HepG2 (cell line): ENCODE measurements around the gene GLT1D1. TPM values are rescaled to one million over a fixed set of nuclear protein-coding genes. Genes with fewer than 3 reads are reported as not detected.
A peak's percentile ranks its signal among the peaks of the same experiment; 100 is the strongest.

Experiments
- CENPT ChIP-seq: sonication (generic); formaldehyde crosslinking; IDR thresholded peaks from 2 replicates; pipeline ENCODE4 v1.8.0; 2022; ENCODE audit warnings: low read depth, mild to moderate bottlenecking, moderate library complexity, missing genetic modification reagents
- KDM2A ChIP-seq: sonication (generic); formaldehyde crosslinking; IDR thresholded peaks from 2 replicates; pipeline ENCODE4 v1.4.0; 2020; ENCODE audit warnings: low read depth, missing genetic modification reagents, borderline replicate concordance
- KDM4B ChIP-seq: sonication (generic); formaldehyde crosslinking; IDR thresholded peaks from 2 replicates; pipeline ENCODE4 v1.4.0; 2020; ENCODE audit warnings: missing genetic modification reagents
- LCORL ChIP-seq, 2 experiments: fragments of 450-650 bp in 1 of 2; sonication (generic) in 1 of 2; formaldehyde crosslinking in 1 of 2; IDR thresholded peaks; 2 replicates each; pipeline versions ENCODE4 v1.5.0 to v1.6.1; 2017 to 2020; ENCODE audit warnings: antibody characterized with exemption in 1 of 2, missing genetic modification reagents in 1 of 2
- RBFOX2 ChIP-seq: fragments of 200-400 bp; formaldehyde crosslinking; IDR thresholded peaks from 2 replicates; pipeline ENCODE4 v1.6.1; 2017; ENCODE audit warnings: low read depth, mild to moderate bottlenecking, low read length
- RXRB ChIP-seq: IDR thresholded peaks from 2 replicates; pipeline ENCODE4 v1.6.1; 2016; ENCODE audit warnings: borderline replicate concordance, missing genetic modification reagents, missing compliant biosample characterization
- ZMYM4 ChIP-seq: sonication (generic); formaldehyde crosslinking; IDR thresholded peaks from 2 replicates; pipeline ENCODE4 v1.8.1; 2023; ENCODE audit warnings: mild to moderate bottlenecking, missing genetic modification reagents
- ZNF235 ChIP-seq: sonication (generic); formaldehyde crosslinking; IDR thresholded peaks from 2 replicates; pipeline ENCODE4 v1.8.1; 2023; ENCODE audit warnings: mild to moderate bottlenecking, missing genetic modification reagents, borderline replicate concordance
- ZNF253 ChIP-seq: sonication (generic); formaldehyde crosslinking; IDR thresholded peaks from 2 replicates; pipeline ENCODE4 v1.8.0; 2022; ENCODE audit warnings: mild to moderate bottlenecking, missing genetic modification reagents, borderline replicate concordance
- ZNF670 ChIP-seq: sonication (generic); formaldehyde crosslinking; IDR thresholded peaks from 2 replicates; pipeline ENCODE4 v1.8.0; 2022; ENCODE audit warnings: mild to moderate bottlenecking, missing genetic modification reagents, borderline replicate concordance
- polyA plus RNA-seq, 8 experiments: library from polyadenylated mRNA; depleted of rRNA in 3 of 8; stranded (reverse) in 7 of 8; unstranded in 1 of 8; fragments of >200 nt; fragmentation: Illumina TruSeq in 4 of 8; extraction: Trizol in 4 of 8; gene quantifications; 2 replicates each; pipeline versions ENCODE4 v1.2.1 to v1.2.3, GENCODE V29; 2011 to 2016; ENCODE audit warnings: low read depth in 4 of 8, missing spikeins in 1 of 8, mixed read lengths in 1 of 8; ENCODE audit not compliant: insufficient read depth in 1 of 8
- total RNA-seq, 5 experiments: library from RNA; depleted of rRNA; stranded (reverse); fragments of >200 nt; fragmentation: Illumina TruSeq; extraction: Trizol; gene quantifications; 2 replicates each; pipeline ENCODE4 v1.2.3, GENCODE V29; 2016; ENCODE audit warnings: low read depth in 1 of 5
- TF ChIP-seq, protein P1 (sequence below), 2 experiments: IDR thresholded peaks; 2 replicates each; pipeline ENCODE4 v1.6.1; 2011 to 2012; ENCODE audit warnings: low read length in 2 of 2, borderline replicate concordance in 1 of 2, low read depth in 1 of 2, mild to moderate bottlenecking in 1 of 2, moderate library complexity in 1 of 2
- TF ChIP-seq, protein P2 (sequence below): IDR thresholded peaks from 2 replicates; pipeline ENCODE4 v1.6.1; 2016; ENCODE audit warnings: missing compliant biosample characterization, missing genetic modification reagents, borderline replicate concordance
- TF ChIP-seq, protein P3 (sequence below): sonication (generic); formaldehyde crosslinking; IDR thresholded peaks from 2 replicates; pipeline ENCODE4 v1.5.0; 2020; ENCODE audit warnings: missing genetic modification reagents, mild to moderate bottlenecking, borderline replicate concordance
- TF ChIP-seq, protein P4 (sequence below): sonication (generic); formaldehyde crosslinking; IDR thresholded peaks from 2 replicates; pipeline ENCODE4 v1.5.1; 2020; ENCODE audit warnings: mild to moderate bottlenecking, missing genetic modification reagents, borderline replicate concordance
- TF ChIP-seq, protein P5 (sequence below): sonication (generic); formaldehyde crosslinking; conservative IDR thresholded peaks from 2 replicates; pipeline ENCODE4 v1.4.0; 2020; ENCODE audit warnings: missing genetic modification reagents

The GLT1D1 gene
- total and polyA plus RNA-seq, 2 of the 13 experiments (the other 11 are each of a cell fraction or from before 2014, with no cell fraction given), result 0.09 to 0.17 TPM

DNA sequence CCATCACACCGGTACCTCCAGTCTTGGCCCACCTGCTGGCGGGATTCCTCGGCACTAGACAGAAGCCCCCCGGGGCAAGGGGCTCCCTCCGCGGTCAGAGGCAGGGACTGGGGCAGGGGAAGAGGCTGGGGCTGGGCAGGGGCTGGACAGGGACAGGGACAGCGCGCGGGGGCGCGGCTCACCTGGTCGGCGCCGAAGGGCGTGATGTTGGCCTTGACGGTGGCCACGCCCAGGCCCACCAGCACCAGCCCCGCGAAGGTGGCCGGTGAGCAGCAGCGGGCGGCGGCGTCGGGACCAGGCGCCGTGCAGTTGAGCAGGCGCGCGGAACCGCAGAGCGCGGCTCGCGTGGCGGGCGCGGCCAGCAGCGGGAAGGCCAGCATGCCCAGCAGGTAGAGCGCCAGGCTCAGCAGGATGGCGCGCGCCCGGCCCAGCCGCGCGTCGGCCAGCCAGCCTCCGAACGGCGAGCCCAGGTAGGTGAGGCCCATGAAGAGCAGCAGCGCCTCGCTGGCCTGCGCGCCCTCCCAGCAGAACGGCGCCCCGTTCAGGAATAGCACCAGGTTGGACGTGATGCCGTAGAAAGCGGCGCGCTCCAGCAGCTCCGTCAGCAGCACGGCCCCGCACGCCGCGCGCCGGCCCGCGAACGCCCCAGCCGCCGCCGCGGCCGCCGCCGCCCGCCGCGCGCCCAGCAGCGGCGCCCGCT is 29.9 kb upstream of the GLT1D1 start (continued):
- TF ChIP-seq, protein P1, sequence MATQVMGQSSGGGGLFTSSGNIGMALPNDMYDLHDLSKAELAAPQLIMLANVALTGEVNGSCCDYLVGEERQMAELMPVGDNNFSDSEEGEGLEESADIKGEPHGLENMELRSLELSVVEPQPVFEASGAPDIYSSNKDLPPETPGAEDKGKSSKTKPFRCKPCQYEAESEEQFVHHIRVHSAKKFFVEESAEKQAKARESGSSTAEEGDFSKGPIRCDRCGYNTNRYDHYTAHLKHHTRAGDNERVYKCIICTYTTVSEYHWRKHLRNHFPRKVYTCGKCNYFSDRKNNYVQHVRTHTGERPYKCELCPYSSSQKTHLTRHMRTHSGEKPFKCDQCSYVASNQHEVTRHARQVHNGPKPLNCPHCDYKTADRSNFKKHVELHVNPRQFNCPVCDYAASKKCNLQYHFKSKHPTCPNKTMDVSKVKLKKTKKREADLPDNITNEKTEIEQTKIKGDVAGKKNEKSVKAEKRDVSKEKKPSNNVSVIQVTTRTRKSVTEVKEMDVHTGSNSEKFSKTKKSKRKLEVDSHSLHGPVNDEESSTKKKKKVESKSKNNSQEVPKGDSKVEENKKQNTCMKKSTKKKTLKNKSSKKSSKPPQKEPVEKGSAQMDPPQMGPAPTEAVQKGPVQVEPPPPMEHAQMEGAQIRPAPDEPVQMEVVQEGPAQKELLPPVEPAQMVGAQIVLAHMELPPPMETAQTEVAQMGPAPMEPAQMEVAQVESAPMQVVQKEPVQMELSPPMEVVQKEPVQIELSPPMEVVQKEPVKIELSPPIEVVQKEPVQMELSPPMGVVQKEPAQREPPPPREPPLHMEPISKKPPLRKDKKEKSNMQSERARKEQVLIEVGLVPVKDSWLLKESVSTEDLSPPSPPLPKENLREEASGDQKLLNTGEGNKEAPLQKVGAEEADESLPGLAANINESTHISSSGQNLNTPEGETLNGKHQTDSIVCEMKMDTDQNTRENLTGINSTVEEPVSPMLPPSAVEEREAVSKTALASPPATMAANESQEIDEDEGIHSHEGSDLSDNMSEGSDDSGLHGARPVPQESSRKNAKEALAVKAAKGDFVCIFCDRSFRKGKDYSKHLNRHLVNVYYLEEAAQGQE (IDR thresholded peaks at IDR 0.05; ENCODE audit: borderline replicate concordance in 1 of 2, low read depth in 1 of 2, low read length in 2 of 2), result no peak; a peak in 1 of 4 replicates
- TF ChIP-seq, protein P2, sequence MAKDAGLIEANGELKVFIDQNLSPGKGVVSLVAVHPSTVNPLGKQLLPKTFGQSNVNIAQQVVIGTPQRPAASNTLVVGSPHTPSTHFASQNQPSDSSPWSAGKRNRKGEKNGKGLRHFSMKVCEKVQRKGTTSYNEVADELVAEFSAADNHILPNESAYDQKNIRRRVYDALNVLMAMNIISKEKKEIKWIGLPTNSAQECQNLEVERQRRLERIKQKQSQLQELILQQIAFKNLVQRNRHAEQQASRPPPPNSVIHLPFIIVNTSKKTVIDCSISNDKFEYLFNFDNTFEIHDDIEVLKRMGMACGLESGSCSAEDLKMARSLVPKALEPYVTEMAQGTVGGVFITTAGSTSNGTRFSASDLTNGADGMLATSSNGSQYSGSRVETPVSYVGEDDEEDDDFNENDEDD (CRISPR knock-in tag), result 0 out of 2 replicates have a peak, but pooled peaks have one; percentile 43
- TF ChIP-seq, protein P3, sequence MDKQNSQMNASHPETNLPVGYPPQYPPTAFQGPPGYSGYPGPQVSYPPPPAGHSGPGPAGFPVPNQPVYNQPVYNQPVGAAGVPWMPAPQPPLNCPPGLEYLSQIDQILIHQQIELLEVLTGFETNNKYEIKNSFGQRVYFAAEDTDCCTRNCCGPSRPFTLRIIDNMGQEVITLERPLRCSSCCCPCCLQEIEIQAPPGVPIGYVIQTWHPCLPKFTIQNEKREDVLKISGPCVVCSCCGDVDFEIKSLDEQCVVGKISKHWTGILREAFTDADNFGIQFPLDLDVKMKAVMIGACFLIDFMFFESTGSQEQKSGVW, result no peak
- no peak for TF ChIP-seq ZNF235 (CRISPR knock-in tag)
- peak; percentile 68 for TF ChIP-seq RBFOX2
- TF ChIP-seq, protein P4, sequence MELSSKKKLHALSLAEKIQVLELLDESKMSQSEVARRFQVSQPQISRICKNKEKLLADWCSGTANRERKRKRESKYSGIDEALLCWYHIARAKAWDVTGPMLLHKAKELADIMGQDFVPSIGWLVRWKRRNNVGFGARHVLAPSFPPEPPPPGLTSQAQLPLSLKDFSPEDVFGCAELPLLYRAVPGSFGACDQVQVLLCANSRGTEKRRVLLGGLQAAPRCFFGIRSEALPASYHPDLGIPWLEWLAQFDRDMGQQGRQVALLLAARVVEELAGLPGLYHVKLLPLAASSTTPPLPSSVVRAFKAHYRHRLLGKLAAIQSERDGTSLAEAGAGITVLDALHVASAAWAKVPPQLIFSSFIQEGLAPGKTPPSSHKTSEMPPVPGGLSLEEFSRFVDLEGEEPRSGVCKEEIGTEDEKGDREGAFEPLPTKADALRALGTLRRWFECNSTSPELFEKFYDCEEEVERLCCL (CRISPR knock-in tag), result no peak
- TF ChIP-seq KDM2A (CRISPR knock-in tag), result peak; percentile 34; the same call in 1 of the 2 replicates
- TF ChIP-seq ZMYM4 (CRISPR knock-in tag), result 0 out of 2 replicates have a peak, but pooled peaks have one; percentile 26
- TF ChIP-seq ZNF670 (CRISPR knock-in tag), result no peak
- TF ChIP-seq ZNF253 (CRISPR knock-in tag), result no peak
- 0 out of 2 replicates have a peak, but pooled peaks have one; percentile 21 for TF ChIP-seq CENPT (CRISPR knock-in tag)
- TF ChIP-seq, protein P5, sequence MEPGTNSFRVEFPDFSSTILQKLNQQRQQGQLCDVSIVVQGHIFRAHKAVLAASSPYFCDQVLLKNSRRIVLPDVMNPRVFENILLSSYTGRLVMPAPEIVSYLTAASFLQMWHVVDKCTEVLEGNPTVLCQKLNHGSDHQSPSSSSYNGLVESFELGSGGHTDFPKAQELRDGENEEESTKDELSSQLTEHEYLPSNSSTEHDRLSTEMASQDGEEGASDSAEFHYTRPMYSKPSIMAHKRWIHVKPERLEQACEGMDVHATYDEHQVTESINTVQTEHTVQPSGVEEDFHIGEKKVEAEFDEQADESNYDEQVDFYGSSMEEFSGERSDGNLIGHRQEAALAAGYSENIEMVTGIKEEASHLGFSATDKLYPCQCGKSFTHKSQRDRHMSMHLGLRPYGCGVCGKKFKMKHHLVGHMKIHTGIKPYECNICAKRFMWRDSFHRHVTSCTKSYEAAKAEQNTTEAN (CRISPR knock-in tag), result peak; percentile 29; the same call in 1 of the 2 replicates
- no peak for TF ChIP-seq KDM4B (CRISPR knock-in tag)
- no peak for TF ChIP-seq LCORL (IDR thresholded peaks at IDR 0.05)
- TF ChIP-seq LCORL (CRISPR knock-in tag; IDR thresholded peaks at IDR 0.05), result 0 out of 2 replicates have a peak, but pooled peaks have one; percentile 48
- TF ChIP-seq RXRB (CRISPR knock-in tag), result no peak
